Transverse colon (tissue), 4 donors: ENCODE measurements around the gene C1QTNF5.

ENCODE experiments used
- POLR2A ChIP-seq: fragments of 450-650 bp; IDR thresholded peaks from one replicate; pipeline ENCODE4 v1.6.1; 2016; ENCODE audit warnings: antibody characterized with exemption, mild to moderate bottlenecking, moderate library complexity
- POLR2AphosphoS5 ChIP-seq, 3 donors: sonication (generic); formaldehyde crosslinking; IDR thresholded peaks; one replicate each; pipeline ENCODE4 v1.6.1; 2016; ENCODE audit warnings: antibody characterized with exemption in 3 of 3
- TF ChIP-seq, protein P1 (sequence below), 5 experiments: fragments of 200-600 bp in 3 of 5; fragments of 450-650 bp in 2 of 5; sonication (generic) in 3 of 5; IDR thresholded peaks; 1 replicate in 2 of 5; 2 replicates in 3 of 5; pipeline ENCODE4 v1.5.1; 2016 to 2017; ENCODE audit warnings: antibody characterized with exemption in 5 of 5, inconsistent platforms in 3 of 5, mild to moderate bottlenecking in 2 of 5, moderate library complexity in 1 of 5

- TF ChIP-seq, protein P1, sequence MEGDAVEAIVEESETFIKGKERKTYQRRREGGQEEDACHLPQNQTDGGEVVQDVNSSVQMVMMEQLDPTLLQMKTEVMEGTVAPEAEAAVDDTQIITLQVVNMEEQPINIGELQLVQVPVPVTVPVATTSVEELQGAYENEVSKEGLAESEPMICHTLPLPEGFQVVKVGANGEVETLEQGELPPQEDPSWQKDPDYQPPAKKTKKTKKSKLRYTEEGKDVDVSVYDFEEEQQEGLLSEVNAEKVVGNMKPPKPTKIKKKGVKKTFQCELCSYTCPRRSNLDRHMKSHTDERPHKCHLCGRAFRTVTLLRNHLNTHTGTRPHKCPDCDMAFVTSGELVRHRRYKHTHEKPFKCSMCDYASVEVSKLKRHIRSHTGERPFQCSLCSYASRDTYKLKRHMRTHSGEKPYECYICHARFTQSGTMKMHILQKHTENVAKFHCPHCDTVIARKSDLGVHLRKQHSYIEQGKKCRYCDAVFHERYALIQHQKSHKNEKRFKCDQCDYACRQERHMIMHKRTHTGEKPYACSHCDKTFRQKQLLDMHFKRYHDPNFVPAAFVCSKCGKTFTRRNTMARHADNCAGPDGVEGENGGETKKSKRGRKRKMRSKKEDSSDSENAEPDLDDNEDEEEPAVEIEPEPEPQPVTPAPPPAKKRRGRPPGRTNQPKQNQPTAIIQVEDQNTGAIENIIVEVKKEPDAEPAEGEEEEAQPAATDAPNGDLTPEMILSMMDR (IDR thresholded peaks at IDR 0.05) = no peak
- TF ChIP-seq POLR2A = peak; percentile 44
- peak; percentile 36 to 62 (median 40) for TF ChIP-seq POLR2AphosphoS5 (IDR thresholded peaks at IDR 0.05)
These were observed 22.2 kb downstream of the C1QTNF5 start for GRCh38 chr11:119318240-119319135.
